ENCODE measurements around the gene CMIP. TPM values are rescaled to one million over a fixed set of nuclear protein-coding genes. Genes with fewer than 3 reads are reported as not detected.

The CMIP gene
- total RNA-seq, 1 donor from 2014 or later = 6.6 TPM

GRCh38 chr16:81544700-81545271 is 100.2 kb downstream of the CMIP start:
- Histone ChIP-seq H3K4me2 (peak overlapping the region; percentile 15), H3K27me3 (no peaks in the 10 kb centered on the region), H4K20me1 (ENCODE audit: low read depth) (peaks cover 78% of the 10 kb centered on the region), H3K4me1 (peaks cover 5% of the 10 kb centered on the region), H3K27ac (no peak overlapping the region), H3K79me2 (ENCODE audit: low read depth) (peaks cover 83% of the 10 kb centered on the region), H2AFZ (replicated peaks) (no peak overlapping the region), H3K9me3 (ENCODE audit: low read depth) (no peaks in the 10 kb centered on the region), H3F3A (ENCODE audit: low read depth) (no peaks in the 10 kb centered on the region), H3K4me3 (no peak overlapping the region), H3K36me3 (no peaks in the 10 kb centered on the region), H3K9ac (no peak overlapping the region)
- no peak for TF ChIP-seq CTCF (IDR thresholded peaks at IDR 0.05)
- no peak for TF ChIP-seq EZH2 (IDR thresholded peaks at IDR 0.05)
- TF ChIP-seq EZH2phosphoT487 (IDR thresholded peaks at IDR 0.05) = no peak
- no peak overlapping the region for H3K4me3 Mint-ChIP-seq
- H3K36me3 Mint-ChIP-seq = no peaks in the 10 kb centered on the region
- peaks cover 62% of the 10 kb centered on the region for H3K4me1 Mint-ChIP-seq
- no peaks in the 10 kb centered on the region for H3K9me3 Mint-ChIP-seq
- DNase-seq (ENCODE audit: low spot score) = no peak
- no peak overlapping the region for H3K27ac Mint-ChIP-seq
- H3K27me3 Mint-ChIP-seq (ENCODE audit: insufficient read depth, low read depth) = peaks cover 3% of the 10 kb centered on the region

GRCh38 chr16:81545470-81546250 is 101.1 kb downstream of the CMIP start:
- TF ChIP-seq EZH2 (IDR thresholded peaks at IDR 0.05) (no peak), EZH2phosphoT487 (IDR thresholded peaks at IDR 0.05) (no peak), CTCF (IDR thresholded peaks at IDR 0.05) (no peak)
- Histone ChIP-seq H4K20me1 (ENCODE audit: low read depth) (peaks cover 80% of the 10 kb centered on the region), H3K4me1 (peaks cover 3% of the 10 kb centered on the region), H3K4me2 (no peak overlapping the region), H3K9me3 (ENCODE audit: low read depth) (no peaks in the 10 kb centered on the region), H3K79me2 (ENCODE audit: low read depth) (peaks cover 83% of the 10 kb centered on the region), H3K4me3 (no peak overlapping the region), H2AFZ (replicated peaks) (no peak overlapping the region), H3F3A (ENCODE audit: low read depth) (no peaks in the 10 kb centered on the region), H3K9ac (no peak overlapping the region), H3K27me3 (no peaks in the 10 kb centered on the region), H3K27ac (no peak overlapping the region), H3K36me3 (no peaks in the 10 kb centered on the region)
- Mint-ChIP-seq H3K9me3 (peaks cover under 1% of the 10 kb centered on the region), H3K4me1 (peaks cover 59% of the 10 kb centered on the region), H3K27ac (no peak overlapping the region), H3K36me3 (peaks cover under 1% of the 10 kb centered on the region), H3K27me3 (ENCODE audit: insufficient read depth, low read depth) (peaks cover 4% of the 10 kb centered on the region), H3K4me3 (no peak overlapping the region)
- DNase-seq (ENCODE audit: low spot score) = no peak

- peaks cover 71% of the 10 kb centered on the region for H4K20me1 ChIP-seq (ENCODE audit: low read depth)
Observed at GRCh38 chr16:81546781-81547180, 102.2 kb downstream of the CMIP start.

More at GRCh38 chr16:81546781-81547180, 102.2 kb downstream of the CMIP start:
- Histone ChIP-seq H3F3A (ENCODE audit: low read depth) (no peaks in the 10 kb centered on the region), H3K36me3 (no peaks in the 10 kb centered on the region), H3K27me3 (no peaks in the 10 kb centered on the region), H2AFZ (replicated peaks) (no peak overlapping the region), H3K4me2 (no peak overlapping the region), H3K79me2 (ENCODE audit: low read depth) (peaks cover 76% of the 10 kb centered on the region), H3K9me3 (ENCODE audit: low read depth) (no peaks in the 10 kb centered on the region), H3K4me1 (peaks cover 3% of the 10 kb centered on the region), H3K9ac (no peak overlapping the region), H3K27ac (no peak overlapping the region), H3K4me3 (no peak overlapping the region)
- Mint-ChIP-seq H3K36me3 (peaks cover 7% of the 10 kb centered on the region), H3K9me3 (peaks cover 6% of the 10 kb centered on the region), H3K4me3 (no peak overlapping the region), H3K27me3 (ENCODE audit: insufficient read depth, low read depth) (peaks cover 11% of the 10 kb centered on the region), H3K27ac (peak overlapping the region; percentile 42), H3K4me1 (peaks cover 56% of the 10 kb centered on the region)
- DNase-seq (ENCODE audit: low spot score) = no peak
- TF ChIP-seq EZH2 (IDR thresholded peaks at IDR 0.05) (no peak), EZH2phosphoT487 (IDR thresholded peaks at IDR 0.05) (no peak), CTCF (IDR thresholded peaks at IDR 0.05) (no peak)

Data from neural progenitor cell (in vitro differentiated cells).